Placental pericyte (primary cell): ENCODE measurements around the gene APLP1. TPM values are rescaled to one million over a fixed set of nuclear protein-coding genes. Genes with fewer than 3 reads are reported as not detected.

ENCODE experiments used
- small RNA-seq: library from RNA; depleted of rRNA; stranded (forward); fragments of <200 nt; gene quantifications from one replicate; pipeline ENCODE3, GENCODE V24; 2012; ENCODE audit warnings: low replicate concordance
- total RNA-seq: library from RNA; depleted of rRNA; stranded (reverse); fragments of >200 nt; gene quantifications from 2 replicates; pipeline ENCODE4 v1.2.3, GENCODE V29; 2012

Gene APLP1
- total RNA-seq = 2.0 and 2.1 TPM in 2 replicates

GRCh38 chr19:35868172-35868822 lies at the start of gene APLP1:
Gene APLP1, plus strand, starts transcription at chr19:35868574. Its CDS starts 63 bp downstream, at chr19:35868637.

GRCh38 chr19:35852029-35852780 lies 16.2 kb upstream of the APLP1 start, which contains the start of gene NPHS1:
Gene NPHS1, minus strand, starts transcription at chr19:35852504. Its CDS starts 667 bp downstream, at chr19:35851837.

GRCh38 chr19:35856546-35857149 lies 11.7 kb upstream of the APLP1 start, which contains the start of gene KIRREL2:
Gene KIRREL2, plus strand, starts transcription at chr19:35856911. Its CDS starts 209 bp downstream, at chr19:35857120.

GRCh38 chr19:35901854-35902661 lies 33.7 kb downstream of the APLP1 start, which contains the start of gene HCST:
Gene HCST, plus strand, starts transcription at chr19:35902529. Its CDS starts 65 bp downstream, at chr19:35902594.

GRCh38 chr19:35908010-35908441 lies 39.7 kb downstream of the APLP1 start, which contains the start of gene TYROBP:
Gene TYROBP, minus strand, starts transcription at chr19:35908295. Its CDS starts 67 bp downstream, at chr19:35908228.

Small RNA genes lying within 50 kb of the gene (small RNA-seq; reads per million reads assigned to genes)
- gene RN7SL402P = not detected

Other genes with a start within 250 kb of the APLP1 start
- gene RBM42, start 239.5 kb upstream of the APLP1 start, total RNA-seq = 74.6 and 76.2 TPM in 2 replicates
- 0.29 TPM in 1 of 2 replicates, not detected in the other for gene ETV2, start 226.8 kb upstream of the APLP1 start, total RNA-seq
- gene COX6B1, start 220.3 kb upstream of the APLP1 start, total RNA-seq = 212 and 274 TPM in 2 replicates
- not detected in 2 replicates for gene UPK1A, start 202.1 kb upstream of the APLP1 start, total RNA-seq
- gene ZBTB32, start 164.0 kb upstream of the APLP1 start, total RNA-seq = not detected in 2 replicates
- 10.0 and 14.7 TPM in 2 replicates for gene KMT2B, start 150.6 kb upstream of the APLP1 start, total RNA-seq
- 0.66 and 1.9 TPM in 2 replicates for gene IGFLR1, start 126.1 kb upstream of the APLP1 start, total RNA-seq
- 5.3 and 15.3 TPM in 2 replicates for gene U2AF1L4, start 123.2 kb upstream of the APLP1 start, total RNA-seq
- gene PSENEN, start 122.9 kb upstream of the APLP1 start, total RNA-seq = 10.9 and 12.0 TPM in 2 replicates
- gene LIN37, start 120.0 kb upstream of the APLP1 start, total RNA-seq = 17.9 and 29.1 TPM in 2 replicates
- gene HSPB6, start 111.5 kb upstream of the APLP1 start, total RNA-seq = 11.6 and 22.3 TPM in 2 replicates
- gene PROSER3, start 110.4 kb upstream of the APLP1 start, total RNA-seq = 10.9 and 17.6 TPM in 2 replicates
- 2.2 and 5.0 TPM in 2 replicates for gene ARHGAP33, start 93.0 kb upstream of the APLP1 start, total RNA-seq
- gene PRODH2, start 55.7 kb upstream of the APLP1 start, total RNA-seq = not detected in 2 replicates
- gene NPHS1, start 16.1 kb upstream of the APLP1 start, total RNA-seq = not detected in 2 replicates
- gene KIRREL2, start 11.7 kb upstream of the APLP1 start, total RNA-seq = not detected in 2 replicates
- 5.3 and 6.4 TPM in 2 replicates for gene NFKBID, start 32.0 kb downstream of the APLP1 start, total RNA-seq
- 0.44 and 0.86 TPM in 2 replicates for gene HCST, start 34.0 kb downstream of the APLP1 start, total RNA-seq
- gene TYROBP, start 39.7 kb downstream of the APLP1 start, total RNA-seq = not detected in 2 replicates
- 5.3 and 7.2 TPM in 2 replicates for gene LRFN3, start 67.8 kb downstream of the APLP1 start, total RNA-seq
- gene SDHAF1, start 126.6 kb downstream of the APLP1 start, total RNA-seq = 12.0 and 17.3 TPM in 2 replicates
- gene SYNE4, start 140.2 kb downstream of the APLP1 start, total RNA-seq = 0.14 TPM in 1 of 2 replicates, not detected in the other
- gene ALKBH6, start 145.6 kb downstream of the APLP1 start, total RNA-seq = 14.0 and 20.2 TPM in 2 replicates
- 7.0 and 22.8 TPM in 2 replicates for gene CLIP3, start 164.3 kb downstream of the APLP1 start, total RNA-seq
- gene THAP8, start 185.7 kb downstream of the APLP1 start, total RNA-seq = 2.6 and 3.1 TPM in 2 replicates
- 0.66 and 17.5 TPM in 2 replicates for gene WDR62, start 186.3 kb downstream of the APLP1 start, total RNA-seq
- not detected in 2 replicates for gene OVOL3, start 242.6 kb downstream of the APLP1 start, total RNA-seq
- gene POLR2I, start 246.3 kb downstream of the APLP1 start, total RNA-seq = 25.9 and 34.1 TPM in 2 replicates
- gene TBCB, start 246.9 kb downstream of the APLP1 start, total RNA-seq = 121 and 180 TPM in 2 replicates